NCI-H1930 (cell line): ENCODE data around the gene GUCY2D.

ENCODE experiments used
- DNase-seq, 2 experiments: peaks; one replicate each; lab custom pipeline; 2025; lab: John Stamatoyannopoulos, UW

The GUCY2D gene

GRCh38 chr17:8064561-8065019 lies 62.2 kb downstream of the GUCY2D start:
- DNase-seq = no peak

GRCh38 chr17:8066841-8067775 lies 64.7 kb downstream of the GUCY2D start:
- DNase-seq = no peak

- DNase-seq = no peak
Observed at GRCh38 chr17:8067806-8068205, 65.4 kb downstream of the GUCY2D start.

GRCh38 chr17:8068736-8069586 lies 66.5 kb downstream of the GUCY2D start:
- DNase-seq = no peak

- DNase-seq = no peak
Observed at GRCh38 chr17:8069587-8069860, 67.1 kb downstream of the GUCY2D start.
